Activated CD4-positive, alpha-beta memory T cell treated with anti-CD3 and anti-CD28 coated beads for 36 hours (primary cell): ENCODE measurements around the gene EMC9. TPM values are rescaled to one million over a fixed set of nuclear protein-coding genes. Genes with fewer than 3 reads are reported as not detected.
A peak's percentile ranks its signal among the peaks of the same experiment; 100 is the strongest.

Experiments used
- CTCF ChIA-PET: fragments of 350-600 bp; sonication (Branson Sonifier 250); formaldehyde crosslinking; loops from one replicate; lab custom pipeline; 2021; ENCODE audit warnings: antibody characterized with exemption, inconsistent platforms; lab: Charles Lee
- POLR2A ChIA-PET: fragments of 350-600 bp; sonication (Branson Sonifier 250); formaldehyde crosslinking; loops from one replicate; lab custom pipeline; 2021; ENCODE audit warnings: antibody characterized with exemption; lab: Charles Lee
- DNase-seq: peaks from one replicate; pipeline ENCODE4 v3.0.0-alpha.2; 2020
- H3K27ac Mint-ChIP-seq: one replicate; pipeline ENCODE4 v1.8.0; 2021; ENCODE audit warnings: mixed read lengths
- H3K27me3 Mint-ChIP-seq: one replicate; pipeline ENCODE4 v1.8.0; 2021; ENCODE audit warnings: mixed read lengths
- H3K36me3 Mint-ChIP-seq: one replicate; pipeline ENCODE4 v1.8.0; 2021; ENCODE audit warnings: mixed read lengths
- H3K4me1 Mint-ChIP-seq: one replicate; pipeline ENCODE4 v1.8.0; 2021; ENCODE audit warnings: low read depth, mixed read lengths
- H3K4me3 Mint-ChIP-seq: one replicate; pipeline ENCODE4 v1.8.0; 2021; ENCODE audit warnings: mild to moderate bottlenecking, mixed read lengths
- H3K9me3 Mint-ChIP-seq: one replicate; pipeline ENCODE4 v1.8.0; 2021; ENCODE audit warnings: mixed read lengths
- intact Hi-C: fragments of 100-400 bp; cut with micrococcal nuclease; formaldehyde crosslinking; loops from one replicate; pipeline ENCODE4 v1.15.1; 2023
- total RNA-seq, 2 experiments: library from RNA; stranded (reverse); gene quantifications; one replicate each; pipeline ENCODE4 v1.2.3, GENCODE V29; 2021

EMC9 gene
- total RNA-seq, 2 experiments from 2014 or later, result 40.0 to 40.9 TPM

DNA sequence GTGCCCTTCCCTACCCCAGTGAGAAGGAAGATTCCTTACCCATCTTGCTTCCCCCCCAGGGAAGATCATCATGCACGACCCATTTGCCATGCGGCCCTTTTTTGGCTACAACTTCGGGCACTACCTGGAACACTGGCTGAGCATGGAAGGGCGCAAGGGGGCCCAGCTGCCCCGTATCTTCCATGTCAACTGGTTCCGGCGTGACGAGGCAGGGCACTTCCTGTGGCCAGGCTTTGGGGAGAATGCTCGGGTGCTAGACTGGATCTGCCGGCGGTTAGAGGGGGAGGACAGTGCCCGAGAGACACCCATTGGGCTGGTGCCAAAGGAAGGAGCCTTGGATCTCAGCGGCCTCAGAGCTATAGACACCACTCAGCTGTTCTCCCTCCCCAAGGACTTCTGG lies 37.9 kb downstream of the EMC9 start:
- intact Hi-C loops, result no loop called here
- Mint-ChIP-seq H3K36me3 (peaks cover 54% of the 10 kb centered on the region), H3K9me3 (no peaks in the 10 kb centered on the region), H3K27ac (no peak overlapping the region), H3K27me3 (no peaks in the 10 kb centered on the region), H3K4me1 (peaks cover 8% of the 10 kb centered on the region), H3K4me3 (no peak overlapping the region)
- DNase-seq, result no peak
- CTCF ChIA-PET, result interaction anchor here (0.5 to 11.2 kb wide), 4 partner anchors 10 to 230 kb away, joined by 3 to 261 read pairs (median 122); partner anchors contain the start of gene PCK2
- POLR2A ChIA-PET, result interaction anchor here (1.1 to 1.8 kb wide), 4 partner anchors 10 to 58 kb away, joined by 3 to 9 read pairs (median 5); partner anchors contain the start of genes DCAF11, IRF9, NRL and PCK2

DNA sequence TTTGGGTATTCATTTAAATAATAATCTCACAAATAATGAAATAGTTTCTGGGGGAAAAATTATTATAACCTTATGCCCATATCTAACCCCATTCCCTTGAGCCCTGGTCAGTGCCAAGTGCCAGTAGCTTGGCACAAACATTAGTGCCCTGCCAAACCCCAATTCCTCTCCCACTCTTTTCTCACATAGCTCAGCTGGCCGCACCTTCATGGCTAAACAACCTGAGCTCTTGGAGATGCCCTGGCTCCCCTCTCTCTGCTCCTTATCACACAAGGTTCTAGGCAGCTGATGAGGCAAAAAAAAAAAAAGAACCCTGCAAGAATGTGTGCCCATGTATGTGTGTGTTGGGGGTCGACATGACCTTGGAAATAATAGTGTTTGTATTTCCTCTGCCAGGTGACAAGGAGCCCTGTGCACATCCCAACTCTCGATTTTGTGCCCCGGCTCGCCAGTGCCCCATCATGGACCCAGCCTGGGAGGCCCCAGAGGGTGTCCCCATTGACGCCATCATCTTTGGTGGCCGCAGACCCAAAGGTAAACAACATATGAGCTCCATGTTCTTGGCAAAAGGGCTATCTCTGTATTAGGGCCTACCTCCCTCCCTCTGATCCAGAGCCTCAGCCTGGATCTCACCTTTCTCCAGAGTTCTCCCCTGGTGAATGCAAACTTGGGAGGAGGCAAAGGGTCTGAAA lies 38.9 kb downstream of the EMC9 start:
- CTCF ChIA-PET, result interaction anchor here (1.0 to 11.2 kb wide), 3 partner anchors 9 to 231 kb away, joined by 3 to 261 read pairs (median 241); partner anchors contain the start of gene PCK2
- no peak overlapping the region for H3K27ac Mint-ChIP-seq
- DNase-seq, result no peak
- POLR2A ChIA-PET, result interaction anchor here (1.1 to 1.8 kb wide), 4 partner anchors 9 to 59 kb away, joined by 3 to 9 read pairs (median 5); partner anchors contain the start of genes DCAF11, IRF9, NRL and PCK2
- H3K36me3 Mint-ChIP-seq, result peaks cover 59% of the 10 kb centered on the region
- H3K27me3 Mint-ChIP-seq, result no peaks in the 10 kb centered on the region
- intact Hi-C loops, result no loop called here
- H3K9me3 Mint-ChIP-seq, result no peaks in the 10 kb centered on the region
- H3K4me3 Mint-ChIP-seq, result no peak overlapping the region
- peaks cover 4% of the 10 kb centered on the region for H3K4me1 Mint-ChIP-seq

DNA sequence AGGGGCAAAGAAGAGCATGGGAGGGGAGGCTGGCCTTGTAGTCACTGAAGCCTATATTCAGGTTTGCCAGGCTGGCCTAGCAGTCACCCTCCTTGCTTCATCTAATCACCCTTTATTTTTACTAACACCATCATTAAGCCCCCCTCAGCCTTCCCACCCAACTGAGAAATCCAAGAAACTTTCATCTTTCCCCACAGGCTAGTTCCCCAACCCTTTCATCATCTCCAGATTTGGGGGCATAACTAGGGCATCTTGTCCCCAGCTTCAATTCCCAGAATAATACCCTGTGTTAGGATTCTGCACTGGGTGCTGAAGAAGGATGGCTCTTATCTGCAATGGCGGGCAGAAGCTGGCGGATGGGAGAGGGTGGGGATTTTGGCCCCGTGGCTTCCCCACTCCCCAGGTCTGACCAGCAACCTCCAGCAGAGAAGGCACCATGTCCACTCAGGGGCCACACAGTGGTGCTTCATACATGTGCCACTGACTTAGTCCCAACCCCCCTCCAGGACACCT lies 40.4 kb downstream of the EMC9 start:
- DNase-seq, result no peak
- Mint-ChIP-seq H3K27me3 (no peaks in the 10 kb centered on the region), H3K36me3 (peaks cover 67% of the 10 kb centered on the region), H3K9me3 (no peaks in the 10 kb centered on the region), H3K27ac (no peak overlapping the region), H3K4me1 (peaks cover 9% of the 10 kb centered on the region), H3K4me3 (no peak overlapping the region)
- ChIA-PET CTCF (interaction anchor here (0.6 to 11.2 kb wide), 6 partner anchors 8 to 45 kb away, joined by 3 to 261 read pairs (median 7); partner anchors contain the start of gene PCK2), POLR2A (interaction anchor here (1.3 kb wide), 1 partner anchor 60 kb away, joined by 4 read pairs; the partner anchor contains the start of gene IRF9)
- intact Hi-C loops, result no loop called here

DNA sequence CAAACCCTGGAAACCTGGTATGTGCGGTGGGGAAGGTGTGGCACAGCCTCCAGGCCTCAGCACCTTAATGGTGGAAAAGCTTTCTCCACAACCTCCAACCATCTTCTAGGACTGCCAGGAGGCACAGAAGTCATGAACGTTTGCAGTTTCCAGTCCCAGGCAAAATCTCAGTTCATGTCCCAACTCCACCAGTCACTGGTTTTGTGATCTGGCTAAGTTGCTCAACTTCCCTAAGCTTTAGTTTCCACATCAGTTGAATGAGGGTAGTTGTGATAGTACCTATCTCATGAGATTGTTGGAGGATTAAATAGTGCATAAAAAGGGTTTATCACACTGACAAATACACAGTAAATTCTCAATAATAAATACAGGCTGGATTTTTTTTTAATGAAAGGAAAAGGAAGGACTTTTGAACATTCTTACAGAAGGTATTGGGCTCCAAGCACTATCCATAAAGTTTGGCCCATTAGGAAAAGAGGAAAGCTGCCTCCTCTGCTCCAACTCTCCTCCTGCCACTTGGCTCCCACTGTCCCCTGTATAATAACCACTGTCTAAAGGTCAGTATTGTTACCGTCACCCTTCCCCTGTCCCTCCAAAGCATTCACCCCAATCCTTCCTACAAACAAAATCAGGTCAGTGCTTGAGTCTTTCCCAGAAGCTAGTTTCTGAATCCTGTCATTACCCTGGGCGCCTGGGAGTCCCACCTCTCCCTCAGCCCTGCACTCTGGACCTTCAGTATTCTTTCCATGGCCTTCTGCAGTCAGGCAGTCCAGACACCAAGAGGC lies 41.0 kb downstream of the EMC9 start:
- DNase-seq, result no peak
- POLR2A ChIA-PET, result interaction anchor here (1.3 kb wide), 1 partner anchor 60 kb away, joined by 4 read pairs; the partner anchor contains the start of gene IRF9
- Mint-ChIP-seq H3K4me1 (peaks cover 12% of the 10 kb centered on the region), H3K9me3 (no peaks in the 10 kb centered on the region), H3K4me3 (no peak overlapping the region), H3K27me3 (no peaks in the 10 kb centered on the region), H3K36me3 (peaks cover 72% of the 10 kb centered on the region), H3K27ac (no peak overlapping the region)
- intact Hi-C loops, result no loop called here
- CTCF ChIA-PET, result interaction anchor here (0.6 to 11.2 kb wide), 5 partner anchors 9 to 44 kb away, joined by 3 to 261 read pairs (median 5); no protein-coding TSS in a partner anchor

DNA sequence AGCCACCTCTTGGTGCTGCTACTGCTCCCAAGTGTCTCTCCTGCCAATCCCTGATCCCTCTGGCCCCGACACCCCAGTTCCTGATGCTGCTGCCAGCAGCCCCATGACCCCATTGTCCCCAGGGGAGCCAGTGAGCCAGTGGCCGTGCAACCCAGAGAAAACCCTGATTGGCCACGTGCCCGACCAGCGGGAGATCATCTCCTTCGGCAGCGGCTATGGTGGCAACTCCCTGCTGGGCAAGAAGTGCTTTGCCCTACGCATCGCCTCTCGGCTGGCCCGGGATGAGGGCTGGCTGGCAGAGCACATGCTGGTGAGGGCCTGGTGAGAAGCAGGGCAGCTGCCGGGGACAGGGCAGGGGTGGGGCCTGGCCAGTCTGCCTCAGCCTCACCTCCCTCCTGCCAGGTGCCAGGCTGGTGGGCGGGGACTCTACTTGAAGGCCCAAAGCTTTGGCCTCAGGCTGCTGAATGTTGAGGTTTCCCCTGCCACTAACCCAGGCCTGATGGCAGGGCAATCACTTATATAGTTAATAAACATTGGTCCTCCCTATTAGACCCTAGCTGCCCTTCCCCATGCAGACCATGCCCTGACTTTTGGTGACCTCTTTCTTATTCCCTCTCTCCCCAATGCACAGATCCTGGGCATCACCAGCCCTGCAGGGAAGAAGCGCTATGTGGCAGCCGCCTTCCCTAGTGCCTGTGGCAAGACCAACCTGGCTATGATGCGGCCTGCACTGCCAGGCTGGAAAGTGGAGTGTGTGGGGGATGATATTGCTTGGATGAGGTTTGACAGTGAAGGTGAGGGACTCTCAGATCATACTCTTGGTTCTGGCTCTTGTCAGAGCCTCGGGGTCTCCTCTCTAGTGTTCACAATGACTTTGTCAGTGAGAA lies 42.2 kb downstream of the EMC9 start:
- no peak for DNase-seq
- ChIA-PET POLR2A (no interaction called here), CTCF (interaction anchor here (11.8 to 12.3 kb wide), 2 partner anchors 7 to 40 kb away, joined by 241 to 458 read pairs; no protein-coding TSS in a partner anchor)
- no peaks in the 10 kb centered on the region for H3K9me3 Mint-ChIP-seq
- no peak overlapping the region for H3K4me3 Mint-ChIP-seq
- no peaks in the 10 kb centered on the region for H3K27me3 Mint-ChIP-seq
- H3K27ac Mint-ChIP-seq, result no peak overlapping the region
- peaks cover 70% of the 10 kb centered on the region for H3K36me3 Mint-ChIP-seq
- H3K4me1 Mint-ChIP-seq, result peaks cover 14% of the 10 kb centered on the region
- intact Hi-C loops, result loop anchor here (10.0 kb wide), 1 partner anchor 114 kb away; the partner anchor contains the start of gene DHRS4L2

DNA sequence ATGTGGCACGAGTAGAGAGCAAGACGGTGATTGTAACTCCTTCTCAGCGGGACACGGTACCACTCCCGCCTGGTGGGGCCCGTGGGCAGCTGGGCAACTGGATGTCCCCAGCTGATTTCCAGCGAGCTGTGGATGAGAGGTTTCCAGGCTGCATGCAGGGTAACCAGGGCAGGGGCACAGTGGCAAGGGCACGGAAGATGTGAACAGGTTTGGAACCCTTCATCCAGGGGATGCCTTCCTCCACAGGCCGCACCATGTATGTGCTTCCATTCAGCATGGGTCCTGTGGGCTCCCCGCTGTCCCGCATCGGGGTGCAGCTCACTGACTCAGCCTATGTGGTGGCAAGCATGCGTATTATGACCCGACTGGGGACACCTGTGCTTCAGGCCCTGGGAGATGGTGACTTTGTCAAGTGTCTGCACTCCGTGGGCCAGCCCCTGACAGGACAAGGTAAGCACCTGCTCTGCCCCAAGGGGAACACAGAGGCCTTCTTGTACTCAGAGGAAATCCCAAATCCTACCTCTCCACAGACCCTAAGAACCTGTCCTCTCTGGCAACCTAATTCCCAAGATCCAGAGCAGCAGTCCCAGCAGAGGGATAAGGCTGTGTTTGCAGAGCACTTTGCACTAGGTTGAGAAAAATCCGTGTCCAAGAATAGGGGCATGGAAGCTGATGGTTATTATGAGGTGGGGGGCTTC lies 43.0 kb downstream of the EMC9 start:
- no peak overlapping the region for H3K27ac Mint-ChIP-seq
- intact Hi-C loops, result loop anchor here (10.0 kb wide), 1 partner anchor 114 kb away; the partner anchor contains the start of gene DHRS4L2
- H3K9me3 Mint-ChIP-seq, result no peaks in the 10 kb centered on the region
- ChIA-PET POLR2A (interaction anchor here (0.9 to 1.2 kb wide), 2 partner anchors 10 to 15 kb away, joined by 3 to 5 read pairs; no protein-coding TSS in a partner anchor), CTCF (interaction anchor here (11.8 to 12.3 kb wide), 2 partner anchors 8 to 39 kb away, joined by 241 to 458 read pairs; no protein-coding TSS in a partner anchor)
- H3K4me1 Mint-ChIP-seq, result peaks cover 18% of the 10 kb centered on the region
- peaks cover 62% of the 10 kb centered on the region for H3K36me3 Mint-ChIP-seq
- H3K4me3 Mint-ChIP-seq, result no peak overlapping the region
- H3K27me3 Mint-ChIP-seq, result no peaks in the 10 kb centered on the region
- DNase-seq, result no peak

DNA sequence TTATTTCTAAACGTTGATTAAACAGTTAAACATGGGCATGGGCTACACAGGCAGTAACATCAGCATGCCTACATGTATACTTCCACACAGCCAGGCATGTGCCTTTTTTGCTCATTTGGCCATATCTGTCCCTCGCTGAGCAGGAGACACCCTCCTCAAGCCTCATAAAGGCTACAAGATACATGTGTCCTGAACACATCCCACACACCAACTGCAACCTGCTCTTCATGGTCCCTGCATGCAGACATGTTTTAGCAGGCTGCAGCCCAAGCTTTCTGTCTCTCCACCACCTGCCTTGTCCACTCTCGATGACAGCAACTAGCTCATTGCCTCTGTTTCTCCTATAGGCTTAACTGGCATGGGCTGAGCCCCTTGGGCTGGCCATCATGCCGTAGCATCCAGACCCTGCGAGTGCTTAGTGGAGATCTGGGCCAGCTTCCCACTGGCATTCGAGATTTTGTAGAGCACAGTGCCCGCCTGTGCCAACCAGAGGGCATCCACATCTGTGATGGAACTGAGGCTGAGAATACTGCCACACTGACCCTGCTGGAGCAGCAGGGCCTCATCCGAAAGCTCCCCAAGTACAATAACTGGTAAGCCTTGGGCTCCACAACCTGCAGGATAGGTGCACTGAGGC lies 44.7 kb downstream of the EMC9 start:
- ChIA-PET CTCF (interaction anchor here (0.9 to 12.3 kb wide), 4 partner anchors 10 to 64 kb away, joined by 3 to 458 read pairs (median 127); partner anchors contain the start of genes DCAF11 and NRL), POLR2A (interaction anchor here (0.8 to 3.1 kb wide), 4 partner anchors 12 to 39 kb away, joined by 3 to 41 read pairs (median 4); partner anchors contain the start of genes DCAF11, NRL and PSME1)
- Mint-ChIP-seq H3K4me1 (peaks cover 25% of the 10 kb centered on the region), H3K27ac (peak overlapping the region; percentile 42), H3K9me3 (no peaks in the 10 kb centered on the region), H3K36me3 (peaks cover 49% of the 10 kb centered on the region), H3K27me3 (no peaks in the 10 kb centered on the region), H3K4me3 (peak overlapping the region; percentile 32)
- intact Hi-C loops, result loop anchor here (10.0 kb wide), 1 partner anchor 112 kb away; the partner anchor contains the start of gene DHRS4L2
- DNase-seq, result no peak

DNA sequence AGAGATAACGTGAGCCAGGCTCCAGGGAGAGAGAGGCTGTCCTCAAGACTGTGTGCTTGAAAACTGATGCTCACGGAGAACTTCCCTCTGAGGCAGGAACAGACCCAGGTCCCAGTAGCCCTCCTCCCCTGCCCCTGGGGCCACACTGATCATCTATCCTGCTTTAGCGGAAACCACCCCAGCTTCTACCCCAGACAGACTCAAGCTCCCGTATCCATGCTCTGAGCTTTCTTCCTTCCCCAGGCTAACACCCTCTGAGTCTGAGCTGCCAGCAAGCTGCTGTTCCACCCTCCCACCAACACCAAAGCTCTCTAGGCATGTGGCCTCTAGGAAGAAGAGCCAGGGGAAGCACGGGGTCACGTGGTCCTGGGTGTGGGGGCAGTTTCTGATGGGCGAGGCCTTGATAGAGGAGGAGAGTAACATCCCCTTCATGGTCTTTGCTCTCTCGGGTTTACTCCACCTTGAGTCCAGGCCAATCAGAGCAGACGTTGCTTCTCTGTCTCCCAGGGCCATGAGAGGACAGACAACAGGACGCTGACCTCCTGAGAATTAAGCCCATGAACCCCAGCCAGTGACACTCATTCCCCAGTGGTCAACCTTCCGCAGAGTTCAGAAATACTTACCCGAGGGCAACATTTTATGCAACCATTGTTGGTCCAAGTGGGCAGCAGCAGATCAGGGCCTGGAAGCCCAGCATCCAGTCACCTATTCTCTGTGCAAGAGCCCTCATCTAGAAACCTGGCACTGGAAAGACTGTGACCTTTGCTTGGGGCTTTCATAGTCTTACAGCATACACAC lies 45.9 kb downstream of the EMC9 start:
- no peaks in the 10 kb centered on the region for H3K27me3 Mint-ChIP-seq
- peaks cover 40% of the 10 kb centered on the region for H3K36me3 Mint-ChIP-seq
- intact Hi-C loops, result loop anchor here (1.0 to 10.0 kb wide), 3 partner anchors 13 to 111 kb away; partner anchors contain the start of genes DHRS4L2 and PSME2
- peaks cover 27% of the 10 kb centered on the region for H3K4me1 Mint-ChIP-seq
- H3K27ac Mint-ChIP-seq, result peak overlapping the region; percentile 97
- no peaks in the 10 kb centered on the region for H3K9me3 Mint-ChIP-seq
- CTCF ChIA-PET, result interaction anchor here (0.6 to 12.3 kb wide), 10 partner anchors 11 to 552 kb away, joined by 3 to 458 read pairs (median 8); partner anchors contain the start of genes DCAF11, DHRS1, IRF9 and NOP9
- POLR2A ChIA-PET, result interaction anchor here (0.6 to 4.0 kb wide), 13 partner anchors 9 to 119 kb away, joined by 3 to 46 read pairs (median 5); partner anchors contain the start of genes DCAF11, IRF9, NRL and PSME1
- peak overlapping the region; percentile 94 for H3K4me3 Mint-ChIP-seq
- DNase-seq, result peak; percentile 84

DNA sequence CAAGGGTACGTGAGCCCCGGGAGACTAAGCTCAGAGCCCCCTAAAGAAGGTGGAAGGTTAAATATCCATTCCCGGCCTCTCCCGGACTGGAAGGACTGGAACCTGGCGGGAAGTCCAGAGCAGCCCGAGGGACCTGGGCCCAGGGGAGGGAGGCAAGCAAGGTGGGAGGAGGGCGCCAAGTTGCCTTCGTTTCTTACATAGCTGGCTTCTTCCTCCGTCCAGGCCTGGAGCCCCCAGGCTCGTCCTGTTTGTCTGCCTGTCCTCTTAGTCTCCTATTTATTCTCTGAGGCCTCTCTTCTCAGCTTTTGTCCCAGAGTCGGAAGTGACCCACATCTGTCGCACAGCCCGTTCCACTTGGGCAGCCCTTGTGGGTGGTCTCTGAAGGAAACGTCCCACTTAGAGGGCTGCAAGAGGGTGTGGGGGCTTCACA lies 46.5 kb downstream of the EMC9 start:
- peaks cover 28% of the 10 kb centered on the region for H3K4me1 Mint-ChIP-seq
- intact Hi-C loops, result loop anchor here (1.0 to 10.0 kb wide), 8 partner anchors 13 to 202 kb away; partner anchors contain the start of genes DCAF11, DHRS1, DHRS4L2 and NOP9
- no peaks in the 10 kb centered on the region for H3K27me3 Mint-ChIP-seq
- H3K9me3 Mint-ChIP-seq, result no peaks in the 10 kb centered on the region
- ChIA-PET CTCF (interaction anchor here (0.6 to 12.3 kb wide), 11 partner anchors 11 to 552 kb away, joined by 3 to 458 read pairs (median 3); partner anchors contain the start of genes DCAF11, DHRS1, IRF9 and NOP9), POLR2A (interaction anchor here (0.6 to 4.0 kb wide), 12 partner anchors 10 to 119 kb away, joined by 3 to 46 read pairs (median 8); partner anchors contain the start of genes DCAF11, IRF9, NRL and PSME2)
- no peak for DNase-seq
- peak overlapping the region; percentile 97 for H3K27ac Mint-ChIP-seq
- peak overlapping the region; percentile 94 for H3K4me3 Mint-ChIP-seq
- H3K36me3 Mint-ChIP-seq, result peaks cover 35% of the 10 kb centered on the region
